Endothelial cell of umbilical vein (primary cell): ENCODE measurements around the gene DAAM1. TPM values are rescaled to one million over a fixed set of nuclear protein-coding genes. Genes with fewer than 3 reads are reported as not detected.

Source experiments
- BruUV-seq: library from RNA; stranded (reverse); fragments of 400-500 nt; replicated peaks from 2 replicates; lab custom pipeline; 2021; lab: Mats Ljungman, UMichigan
- CTCF ChIA-PET: fragments of 300-600, 350-600 bp; sonication (Branson Sonifier 250); formaldehyde crosslinking; loops from one replicate; lab custom pipeline; 2021; ENCODE audit warnings: antibody characterized with exemption, inconsistent platforms; lab: Charles Lee
- POLR2A ChIA-PET: fragments of 300-600, 350-600 bp; sonication (Branson Sonifier 250); formaldehyde crosslinking; loops from one replicate; lab custom pipeline; 2021; ENCODE audit warnings: antibody characterized with exemption, inconsistent platforms; lab: Charles Lee
- DNase-seq: peaks from one replicate; pipeline ENCODE4 v3.0.0-alpha.2; 2011; ENCODE audit warnings: low read depth, low spot score
- FAIRE-seq: peaks from 2 replicates; lab custom pipeline; 2011; peaks lifted over from hg19 to GRCh38; lab: Jason Lieb, UNC
- H2AFZ ChIP-seq: 2 replicates; pipeline ENCODE4 v1.6.0; 2012; ENCODE audit warnings: low read depth, low read length, control low read depth, inconsistent platforms
- H3K27ac ChIP-seq: 2 replicates; pipeline ENCODE4 v1.5.1; 2011; ENCODE audit warnings: low read depth, mild to moderate bottlenecking, control low read depth, low read length, moderate library complexity; ENCODE audit not compliant: insufficient read depth
- H3K27me3 ChIP-seq, 2 experiments: 2 replicates each; pipeline versions ENCODE4 v1.6.0 to v1.6.1; 2011; ENCODE audit warnings: low read length in 2 of 2, mixed read lengths in 1 of 2; ENCODE audit not compliant: control insufficient read depth in 2 of 2, insufficient read depth in 2 of 2
- H3K36me3 ChIP-seq, 2 experiments: 2 replicates in 1 of 2; 3 replicates in 1 of 2; pipeline ENCODE4 v1.5.1; 2011; ENCODE audit warnings: low read length in 2 of 2, mild to moderate bottlenecking in 1 of 2, moderate library complexity in 1 of 2; ENCODE audit not compliant: control insufficient read depth in 2 of 2, insufficient read depth in 2 of 2; ENCODE audit errors: extremely low read depth in 1 of 2
- H3K4me1 ChIP-seq: 3 replicates; pipeline ENCODE4 v1.5.1; 2011; ENCODE audit warnings: mild to moderate bottlenecking, low read length; ENCODE audit not compliant: control insufficient read depth, insufficient read depth; ENCODE audit errors: extremely low read depth
- H3K4me2 ChIP-seq: 2 replicates; pipeline ENCODE4 v1.6.1; 2011; ENCODE audit warnings: low read length, control low read depth, mixed read lengths; ENCODE audit not compliant: insufficient read depth
- H3K4me3 ChIP-seq, 3 experiments: fragments of 200-600 bp in 1 of 3; sonication (generic), shearing (Covaris generic) in 1 of 3; replicated peaks in 1 of 3; 2 replicates each; pipeline ENCODE4 v1.5.1; 2011 to 2016; ENCODE audit warnings: control low read depth in 3 of 3, low read length in 3 of 3, mild to moderate bottlenecking in 2 of 3, inconsistent platforms in 1 of 3, low read depth in 1 of 3, moderate library complexity in 1 of 3; ENCODE audit not compliant: insufficient read depth in 1 of 3
- H3K79me2 ChIP-seq: 2 replicates; pipeline ENCODE4 v1.6.0; 2012; ENCODE audit warnings: low read length, inconsistent platforms; ENCODE audit not compliant: control insufficient read depth, insufficient read depth
- H3K9ac ChIP-seq: replicated peaks from 2 replicates; pipeline ENCODE3; 2011; ENCODE audit warnings: low read length, control low read depth; ENCODE audit not compliant: insufficient read depth; ENCODE audit errors: extremely low read depth
- H3K9me1 ChIP-seq: replicated peaks from 3 replicates; pipeline ENCODE4 v1.6.0; 2011; ENCODE audit warnings: mild to moderate bottlenecking, low read length; ENCODE audit not compliant: control insufficient read depth, insufficient read depth; ENCODE audit errors: extremely low read depth
- H3K9me3 ChIP-seq: replicated peaks from 2 replicates; pipeline ENCODE4 v1.5.1; 2012; ENCODE audit warnings: low read length, inconsistent platforms; ENCODE audit not compliant: control insufficient read depth, insufficient read depth
- H4K20me1 ChIP-seq: replicated peaks from 2 replicates; pipeline ENCODE3; 2011; ENCODE audit warnings: mild to moderate bottlenecking, low read length; ENCODE audit not compliant: control insufficient read depth, insufficient read depth; ENCODE audit errors: extremely low read depth
- CTCF ChIP-seq, 2 donors: IDR thresholded peaks; 1 replicate in 1 of 2; 2 replicates in 1 of 2; pipeline ENCODE4 v1.5.1; 2011; ENCODE audit warnings: low read length in 2 of 2, mild to moderate bottlenecking in 2 of 2, moderate library complexity in 2 of 2, control low read depth in 1 of 2, inconsistent platforms in 1 of 2, low read depth in 1 of 2; ENCODE audit not compliant: insufficient read depth in 1 of 2; ENCODE audit errors: extremely low read depth in 1 of 2
- EZH2 ChIP-seq: IDR thresholded peaks from 2 replicates; pipeline ENCODE4 v1.6.1; 2012; ENCODE audit warnings: borderline replicate concordance, low read depth, mild to moderate bottlenecking, moderate library complexity, low read length, inconsistent platforms; ENCODE audit not compliant: severe bottlenecking
- FOS ChIP-seq: IDR thresholded peaks from 2 replicates; pipeline ENCODE4 v1.6.1; 2011; ENCODE audit warnings: mild to moderate bottlenecking, low read length, moderate library complexity, borderline replicate concordance; ENCODE audit not compliant: insufficient read depth
- GATA2 ChIP-seq: IDR thresholded peaks from 2 replicates; pipeline ENCODE4 v1.7.0; 2011; ENCODE audit warnings: low read depth, mild to moderate bottlenecking, moderate library complexity, mixed read lengths, low read length; ENCODE audit not compliant: insufficient read length, insufficient read depth
- JUN ChIP-seq: IDR thresholded peaks from 2 replicates; pipeline ENCODE4 v1.6.1; 2011; ENCODE audit warnings: borderline replicate concordance, low read depth; ENCODE audit not compliant: insufficient read length, insufficient read depth
- MAX ChIP-seq: IDR thresholded peaks from 2 replicates; pipeline ENCODE4 v1.6.1; 2011; ENCODE audit not compliant: insufficient read depth, insufficient read length
- MYC ChIP-seq: IDR thresholded peaks from one replicate; pipeline ENCODE4 v1.6.1; 2011; ENCODE audit warnings: mild to moderate bottlenecking, low read depth, low read length
- POLR2AphosphoS5 ChIP-seq: IDR thresholded peaks from 2 replicates; pipeline ENCODE4 v1.6.1; 2012; ENCODE audit warnings: low read depth, mild to moderate bottlenecking, control low read depth, low read length, moderate library complexity; ENCODE audit not compliant: insufficient read depth
- dilution Hi-C: fragments of 300-500 bp; cut with MboI; formaldehyde crosslinking; loops from one replicate; pipeline ENCODE4 v1.15.0; 2019; ENCODE audit warnings: low sequenced_read_pairs; ENCODE audit not compliant: extremely low pct_ligation_motif_present
- intact Hi-C: fragments of 100-400 bp; cut with micrococcal nuclease; formaldehyde crosslinking; loops from one replicate; pipeline ENCODE4 v1.10.0; 2022
- polyA plus RNA-seq, 4 experiments: library from polyadenylated mRNA; depleted of rRNA in 3 of 4; stranded (reverse) in 3 of 4; unstranded in 1 of 4; fragments of >200 nt; gene quantifications; 2 replicates each; pipeline versions ENCODE4 v1.2.1 to v1.2.3, GENCODE V29; 2011 to 2012; ENCODE audit warnings: missing spikeins in 1 of 4
- total RNA-seq: library from RNA; stranded (reverse); gene quantifications from 2 replicates; pipeline ENCODE4 v1.2.3, GENCODE V29; 2021

DAAM1 gene
- total and polyA plus RNA-seq, 2 donors (not counting 3 experiments of a cell fraction or from before 2014, with no cell fraction given), result 10.2 to 25.3 TPM

- Histone ChIP-seq H3K9me3 (no peaks in the 10 kb centered on the region), H4K20me1 (no peaks in the 10 kb centered on the region), H3K27me3 (no peaks in the 10 kb centered on the region), H3K36me3 (no peaks in the 10 kb centered on the region), H3K9ac (no peak overlapping the region), H2AFZ (no peak overlapping the region), H3K4me2 (peak overlapping the region; percentile 19), H3K79me2 (no peaks in the 10 kb centered on the region), H3K27ac (no peak overlapping the region), H3K9me1 (no peaks in the 10 kb centered on the region), H3K4me3 (no peak overlapping the region), H3K4me1 (peaks cover 27% of the 10 kb centered on the region)
- FAIRE-seq, result no peak
- dilution Hi-C loops (no loop called here), intact Hi-C loops (no loop called here)
- ChIA-PET POLR2A (no interaction called here), CTCF (interaction anchor here (1.2 kb wide), 1 partner anchor 11 kb away, joined by 3 read pairs; no protein-coding TSS in a partner anchor)
- no TSS peak for BruUV-seq
- DNase-seq, result peak; percentile 50
- TF ChIP-seq POLR2AphosphoS5, result no peak
- peak; percentile 33 for TF ChIP-seq GATA2
- no peak for TF ChIP-seq MAX
- TF ChIP-seq JUN, result no peak
- TF ChIP-seq MYC, result no peak
- peak; percentile 38 for TF ChIP-seq FOS
- TF ChIP-seq EZH2, result no peak
- no peak for TF ChIP-seq CTCF (IDR thresholded peaks at IDR 0.05; ENCODE audit: extremely low read depth in 1 of 2, insufficient read depth in 1 of 2, low read depth in 1 of 2, low read length in 2 of 2)
Observed at GRCh38 chr14:59301354-59301753, 112.9 kb downstream of the DAAM1 start.
